Measurements from ENCODE around the gene CMSS1.

The CMSS1 gene

DNA sequence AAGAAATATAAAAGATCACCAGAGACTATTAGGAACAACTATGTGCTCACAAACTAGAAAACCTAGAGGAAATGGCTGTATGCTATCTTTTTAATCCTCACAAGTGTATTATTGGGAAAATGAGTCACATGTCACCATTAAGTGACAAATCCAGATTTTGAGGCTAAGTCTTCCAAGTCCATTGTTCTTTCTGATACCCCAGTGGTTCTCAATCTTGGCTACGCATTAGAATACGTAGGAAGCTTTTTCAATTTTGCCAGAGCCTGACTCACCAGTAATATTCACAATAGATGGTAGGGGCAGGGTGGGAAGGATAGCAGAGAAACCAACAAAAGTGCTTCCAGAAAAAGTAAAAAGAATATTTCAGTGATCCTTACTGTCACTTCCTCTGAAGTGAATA is 179.6 kb downstream of the CMSS1 start:
- DNase-seq (ENCODE audit: low read depth): no peak

DNA sequence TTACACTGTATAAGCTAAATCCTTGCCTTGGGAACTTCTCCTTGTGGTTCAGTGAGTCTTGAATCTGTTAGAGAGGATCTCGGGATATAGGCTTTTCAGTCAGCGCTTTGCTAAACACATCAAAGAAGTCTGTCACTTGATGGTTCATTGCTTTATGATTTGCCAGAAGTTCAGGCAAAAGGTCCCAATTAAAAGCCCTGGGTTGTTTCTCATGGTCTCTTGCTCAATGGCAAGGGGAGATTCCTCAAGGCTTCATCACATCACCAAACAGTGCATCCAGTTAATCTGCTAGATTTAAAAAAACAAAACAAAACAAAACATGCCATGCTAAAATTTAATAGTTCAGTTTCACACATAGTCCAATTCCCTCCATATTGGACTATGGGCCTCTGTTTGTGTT is 181.9 kb downstream of the CMSS1 start:
- DNase-seq (ENCODE audit: low read depth): no peak

DNA sequence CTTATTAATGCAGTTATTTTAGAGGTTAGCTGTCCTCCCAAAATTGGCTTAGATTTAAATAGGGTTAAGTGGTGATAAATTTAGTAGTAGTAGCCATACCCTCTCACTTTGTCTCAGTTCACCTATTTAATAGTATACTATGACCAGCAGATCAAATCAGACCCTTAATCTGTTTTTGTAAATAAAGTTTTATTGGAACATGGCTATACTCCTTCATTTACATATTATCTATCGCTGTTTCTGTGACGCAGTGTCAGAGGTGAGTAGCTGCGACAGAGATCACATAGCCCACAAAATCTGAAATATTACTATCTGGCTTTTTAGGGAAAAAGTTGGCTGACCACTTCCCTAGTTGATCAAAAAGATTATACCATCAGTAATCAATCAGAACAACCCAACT is 183.4 kb downstream of the CMSS1 start:
- no peak for DNase-seq (ENCODE audit: low read depth)

DNA sequence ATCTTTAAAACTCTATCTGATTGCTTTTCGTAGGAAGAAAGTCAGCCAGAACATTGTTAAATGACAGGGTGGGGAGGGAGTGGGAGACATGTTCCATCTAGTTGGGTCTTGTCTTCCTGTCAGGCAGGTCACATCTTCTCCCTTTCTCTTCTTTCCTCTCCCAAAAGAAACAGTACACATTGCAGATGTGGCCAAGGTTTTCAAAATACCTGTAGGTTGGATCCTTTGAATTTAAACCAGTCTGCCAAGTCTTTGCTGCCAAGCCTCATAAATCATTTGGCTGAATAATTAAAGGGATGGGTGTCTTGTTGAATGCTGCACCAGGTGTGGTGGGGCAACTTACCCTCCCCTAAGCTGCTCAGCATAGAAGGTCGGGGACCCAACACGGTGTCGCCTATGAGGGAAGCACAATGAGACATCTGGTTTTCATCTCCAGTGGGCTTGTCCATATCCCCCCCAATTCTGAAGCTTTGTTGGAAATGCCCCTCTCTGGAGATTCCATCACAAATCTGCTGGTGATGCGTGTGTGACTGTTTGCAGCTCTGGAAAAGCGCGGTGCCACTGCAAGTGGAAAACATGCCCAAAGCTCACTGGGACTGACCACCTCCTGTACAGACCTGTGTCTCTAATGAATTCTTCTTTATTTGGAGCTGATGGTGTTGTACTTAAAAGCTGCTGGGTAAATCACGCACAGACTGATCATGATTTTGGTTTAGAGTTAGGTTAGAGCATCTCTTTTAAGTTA is 184.0 kb downstream of the CMSS1 start:
- DNase-seq (ENCODE audit: low read depth): no peak

DNA sequence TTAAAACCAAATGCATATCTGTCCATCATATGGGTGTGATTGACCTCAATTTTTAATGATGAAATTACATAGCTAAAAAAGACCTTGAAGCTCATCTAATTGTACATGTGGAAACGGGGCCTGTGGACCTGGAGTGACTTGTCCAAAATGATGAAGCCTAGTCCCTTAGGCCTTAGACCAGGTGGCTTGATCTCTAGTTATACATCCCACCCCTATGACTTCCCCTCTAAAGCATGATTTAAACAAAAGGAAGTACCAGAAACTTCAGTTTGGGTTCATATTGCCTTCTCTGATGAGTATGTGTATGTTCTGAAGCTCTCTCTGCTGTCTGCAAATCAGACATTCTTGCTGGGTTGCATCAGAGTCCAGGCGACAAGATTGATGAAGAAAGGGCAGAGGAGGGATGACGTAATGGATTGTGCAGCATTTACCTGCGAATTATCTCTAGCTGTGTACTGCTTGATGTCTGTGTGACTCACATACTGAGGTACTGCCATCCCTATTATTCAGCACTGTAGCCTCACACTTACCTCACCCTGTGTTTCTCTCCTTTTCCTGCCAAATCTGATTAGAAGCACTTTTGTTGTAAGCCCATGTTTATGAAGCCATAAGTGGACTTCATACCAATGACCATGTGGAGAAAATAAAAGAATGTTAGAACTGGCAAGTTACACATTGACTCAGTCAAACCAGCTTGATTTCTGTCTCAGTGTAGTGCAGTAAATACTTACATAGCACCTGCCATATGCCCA is 185.1 kb downstream of the CMSS1 start:
- no peak for DNase-seq (ENCODE audit: low read depth)

DNA sequence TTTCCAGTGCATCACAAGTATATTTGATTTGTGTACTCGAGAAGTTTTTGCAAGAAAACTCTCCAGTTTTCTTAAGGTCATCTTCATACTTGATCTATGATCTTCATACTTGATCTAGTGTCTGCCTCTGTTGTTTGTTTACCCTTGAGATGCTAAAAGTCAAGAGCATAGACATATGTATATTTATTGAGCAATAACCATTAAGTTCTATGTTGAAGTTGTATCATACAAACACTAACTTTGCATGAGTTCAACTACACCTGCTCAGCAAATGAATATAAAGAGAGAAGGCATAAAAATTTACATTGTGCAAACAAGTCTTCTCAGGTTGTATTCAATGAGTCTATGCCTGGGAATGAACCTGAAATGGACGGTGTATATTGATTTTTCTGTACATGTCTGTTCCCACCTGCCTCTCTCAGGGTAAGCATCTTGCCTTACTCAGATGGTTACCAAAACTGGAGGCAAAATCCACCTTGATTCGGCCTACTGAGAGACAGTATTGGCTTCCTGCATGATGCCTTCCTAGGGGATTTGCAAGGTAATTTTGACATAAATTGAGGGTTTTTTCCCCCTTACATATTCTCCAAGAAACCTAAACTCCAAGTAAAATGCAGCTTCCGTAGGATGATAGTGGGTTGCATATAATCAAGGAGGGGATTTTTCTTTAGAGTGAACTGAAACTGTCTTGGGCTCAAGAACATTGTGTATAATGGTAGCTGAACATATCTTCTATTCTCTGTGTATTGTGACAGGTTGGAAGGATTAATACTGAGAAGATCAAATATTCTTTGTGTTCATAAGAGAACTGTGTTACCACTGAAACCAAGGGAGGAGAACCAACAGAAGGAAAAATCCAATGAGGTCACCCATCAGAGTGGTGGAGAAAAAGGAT is 186.2 kb downstream of the CMSS1 start:
- no peak for DNase-seq (ENCODE audit: low read depth)

DNA sequence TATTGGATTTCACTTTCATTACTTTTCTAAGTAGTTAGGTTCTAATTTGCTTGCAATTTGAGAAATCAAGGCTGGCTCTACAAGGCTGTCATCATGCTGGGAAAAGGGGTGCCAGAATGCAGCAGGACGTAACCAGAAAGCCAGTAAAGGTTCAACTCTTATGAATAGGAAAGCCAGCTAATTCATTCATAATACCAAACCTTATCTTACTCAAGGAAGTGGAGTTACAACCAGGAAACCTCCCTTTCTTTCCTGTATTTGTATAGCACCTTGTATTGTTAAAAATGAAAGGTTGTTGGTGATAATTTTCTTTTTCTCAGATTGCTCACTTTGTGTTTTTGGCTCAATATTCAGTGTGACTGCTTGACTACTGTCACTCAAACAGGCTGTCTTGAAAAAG is 187.3 kb downstream of the CMSS1 start:
- DNase-seq (ENCODE audit: low read depth): no peak

DNA sequence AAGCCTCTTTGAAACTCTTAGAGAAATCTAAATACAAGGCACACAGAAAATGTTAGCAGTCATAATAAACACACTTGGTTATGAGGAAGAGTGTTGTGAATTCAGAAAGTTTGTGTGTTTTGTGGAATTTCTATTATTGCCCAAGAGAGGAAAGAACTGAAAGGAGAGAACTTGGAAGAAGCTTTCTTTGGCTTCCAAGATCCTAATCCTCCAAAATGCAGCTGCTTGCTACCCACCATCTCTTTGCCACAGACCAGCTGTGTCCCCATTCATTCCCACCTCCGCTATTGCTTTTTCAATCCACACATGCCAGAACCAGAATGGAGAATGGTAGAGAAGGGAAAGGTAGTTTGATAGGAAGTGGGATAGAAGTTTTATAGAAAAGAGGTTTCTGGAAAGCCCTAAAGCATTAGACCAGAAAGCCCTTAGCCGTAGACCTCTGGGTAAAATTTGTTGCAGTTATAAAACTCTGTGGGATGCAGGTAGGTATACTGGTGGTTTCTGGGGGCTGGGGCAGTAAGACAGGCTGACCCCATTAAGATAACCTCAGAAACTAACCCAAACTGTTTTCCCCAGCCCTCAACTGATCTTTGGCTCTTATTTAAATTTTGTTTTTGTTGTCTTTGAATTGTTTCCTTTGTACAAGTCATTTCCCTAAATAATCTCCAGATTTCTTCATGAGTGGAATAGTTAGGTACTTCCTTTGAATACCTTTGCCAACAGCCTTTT is 188.2 kb downstream of the CMSS1 start:
- DNase-seq (ENCODE audit: low read depth): no peak

DNA sequence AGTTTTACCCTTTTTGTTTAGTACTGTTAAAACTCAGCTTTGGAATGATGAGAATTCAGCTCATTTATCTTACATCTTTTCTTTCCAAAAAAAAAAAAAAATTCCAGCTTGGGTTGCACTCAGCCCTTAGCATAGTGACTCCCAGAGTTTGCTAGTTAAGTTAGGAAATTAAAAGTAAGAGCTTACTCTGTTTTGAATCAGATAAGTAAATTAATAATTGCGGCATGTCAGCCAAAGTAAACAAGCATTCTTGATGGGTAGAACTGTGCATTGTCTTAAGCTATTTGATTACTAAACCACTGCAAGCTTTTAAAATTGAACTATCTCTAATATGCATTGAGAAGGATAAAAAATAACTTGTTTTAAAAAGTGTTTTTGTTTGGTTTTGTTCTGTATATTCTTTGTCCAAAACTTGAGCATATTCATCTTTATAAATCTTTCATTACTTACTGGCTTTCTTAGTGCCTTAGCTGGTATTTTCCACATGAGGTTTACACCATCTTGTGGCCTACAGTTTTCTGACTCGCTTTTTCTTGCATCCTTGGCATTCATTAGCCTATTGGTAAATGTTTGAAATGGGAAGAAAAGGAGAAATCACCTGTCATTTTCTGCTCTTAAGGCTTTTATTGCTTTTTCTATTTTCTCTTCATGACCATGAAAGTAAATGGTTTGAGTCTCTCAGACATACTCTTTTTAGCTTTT is 189.1 kb downstream of the CMSS1 start:
- no peak for DNase-seq (ENCODE audit: low read depth)

DNA sequence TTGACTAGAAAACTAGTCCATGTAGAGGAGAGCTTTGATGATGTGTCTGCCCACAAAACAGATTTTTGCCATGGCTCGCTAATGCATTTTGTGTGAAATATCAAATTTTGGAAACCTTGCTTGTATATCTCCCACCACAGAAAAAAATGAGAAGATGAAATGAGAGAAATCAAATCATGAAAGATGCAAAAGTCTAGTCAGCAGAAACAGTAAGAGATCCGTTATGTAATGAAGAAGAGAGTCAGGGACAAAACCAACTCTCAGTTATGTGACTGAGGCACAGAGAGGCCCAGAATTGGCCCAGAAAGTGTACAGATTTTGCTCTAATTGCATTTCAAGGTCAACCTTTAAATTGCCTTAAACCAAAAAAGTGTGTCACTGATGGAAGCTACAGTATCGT is 189.7 kb downstream of the CMSS1 start:
- no peak for DNase-seq (ENCODE audit: low read depth)

DNA sequence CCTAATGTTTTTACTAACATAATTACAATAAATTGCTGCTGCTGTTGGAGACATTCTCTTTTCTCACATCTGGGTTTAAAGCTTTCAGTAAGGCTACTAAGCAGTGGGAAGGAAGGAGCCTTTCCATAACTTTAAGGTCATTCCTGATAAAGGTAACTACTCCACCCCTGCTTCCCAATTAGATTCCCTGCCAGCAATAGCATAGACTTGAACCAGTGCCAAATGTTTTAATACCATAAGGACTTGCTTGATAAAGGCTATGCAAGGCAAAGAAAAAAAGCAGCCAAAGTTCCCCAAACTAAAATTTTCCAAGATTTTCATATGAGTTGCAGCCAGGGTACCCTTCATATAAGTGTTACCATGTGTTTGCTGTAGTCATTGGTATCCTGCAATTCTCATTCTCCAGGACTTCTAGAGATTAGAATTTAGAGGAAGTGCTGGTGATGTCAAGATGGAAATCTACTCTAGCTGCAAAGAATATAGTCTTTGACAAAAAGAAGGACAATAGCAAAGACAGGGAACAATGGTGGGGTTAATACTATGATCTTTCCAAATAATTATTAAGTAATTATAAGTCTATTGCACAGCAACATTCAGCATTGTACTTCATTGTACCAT is 190.5 kb downstream of the CMSS1 start:
- no peak for DNase-seq (ENCODE audit: low read depth)

DNA sequence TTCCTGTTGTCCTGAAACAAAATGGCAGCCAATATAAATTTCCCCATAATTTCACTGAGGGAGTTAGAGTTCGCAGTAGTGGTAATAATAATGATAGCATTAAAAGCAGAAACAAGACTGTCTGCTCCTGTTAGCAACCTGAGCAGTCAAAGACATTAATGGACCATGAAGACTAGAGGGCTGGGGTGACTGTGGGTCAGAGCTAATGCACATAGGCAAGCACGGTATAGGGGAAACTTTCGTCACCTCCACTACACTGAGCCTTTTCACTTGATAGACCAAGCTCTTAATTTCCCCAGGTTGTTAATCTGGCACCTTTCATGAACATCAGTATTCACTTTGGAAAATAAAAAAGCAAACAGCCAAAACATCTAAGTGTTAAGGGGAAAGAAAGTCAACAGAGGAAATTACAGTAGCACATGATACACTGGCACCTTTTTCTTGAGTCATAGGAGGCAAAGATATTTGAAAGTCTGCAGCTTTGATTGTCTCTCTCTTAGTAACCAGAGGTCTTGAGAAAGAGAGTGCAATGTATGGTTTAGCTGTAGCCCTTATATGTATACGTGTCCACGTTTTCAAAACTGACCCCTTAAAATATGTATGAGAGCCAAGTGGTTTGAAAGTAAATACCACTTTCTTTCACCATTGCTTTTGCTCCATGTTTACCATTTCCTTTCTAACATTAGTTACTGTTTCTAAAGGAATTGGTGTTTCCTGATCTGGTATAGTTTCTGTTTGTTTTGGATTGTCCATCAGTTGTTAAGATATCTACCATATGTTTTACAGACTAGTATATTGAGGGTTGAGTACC is 191.8 kb downstream of the CMSS1 start:
- no peak for DNase-seq (ENCODE audit: low read depth)

DNA sequence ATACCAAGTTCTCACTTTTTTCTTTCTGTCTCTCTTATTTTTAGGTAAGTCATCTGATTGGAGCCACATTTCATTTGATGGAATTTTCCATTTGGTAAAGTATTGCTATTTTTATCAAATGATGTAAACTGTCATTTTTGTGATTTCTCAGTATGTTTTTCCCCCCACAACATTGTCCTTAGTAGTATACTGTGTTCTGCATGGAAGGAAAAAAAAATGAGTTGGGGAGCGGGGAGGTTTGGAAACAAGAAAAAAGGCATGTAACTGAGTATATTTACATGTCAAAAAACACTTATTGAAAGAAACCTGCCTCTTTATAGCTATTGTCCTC is 192.4 kb downstream of the CMSS1 start:
- DNase-seq (ENCODE audit: low read depth): no peak

DNA sequence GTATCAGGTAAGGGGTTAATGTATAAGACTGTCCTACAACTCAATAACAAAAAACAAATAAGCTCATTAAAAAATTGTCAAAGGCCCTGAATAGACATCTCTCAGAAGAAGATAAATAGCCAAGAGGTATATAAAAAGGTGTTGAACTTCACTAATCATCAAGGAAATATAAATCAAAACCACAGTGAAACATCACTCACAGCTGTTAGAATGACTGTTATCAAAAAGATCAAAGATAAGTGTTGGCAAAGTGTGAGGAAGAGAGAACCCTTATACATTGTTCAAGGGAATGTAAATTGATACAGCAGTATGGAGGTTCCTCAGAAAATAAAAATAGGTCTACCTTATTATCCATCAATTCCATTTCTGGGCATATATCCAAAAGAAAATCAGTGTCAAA is 201.1 kb downstream of the CMSS1 start:
- DNase-seq (ENCODE audit: low read depth): no peak

DNA sequence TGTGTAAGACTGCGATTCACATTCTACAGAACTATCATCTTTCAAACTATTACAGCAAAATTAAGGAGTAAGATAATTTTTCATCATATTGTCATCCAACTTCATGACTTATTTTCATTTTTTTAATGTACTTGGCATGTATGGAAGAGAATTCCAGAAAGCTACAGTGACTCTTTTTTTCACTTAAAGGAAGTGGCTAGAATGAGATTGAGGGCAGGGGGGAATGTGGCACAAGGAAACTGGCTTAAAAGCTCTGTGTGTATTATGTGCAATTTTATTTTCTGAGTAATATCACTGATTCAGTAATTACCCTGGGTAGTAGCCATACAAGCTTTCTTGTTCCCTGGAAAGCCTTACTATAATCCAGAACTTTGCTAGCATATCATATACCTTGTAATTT is 202.1 kb downstream of the CMSS1 start:
- no peak for DNase-seq (ENCODE audit: low read depth)

DNA sequence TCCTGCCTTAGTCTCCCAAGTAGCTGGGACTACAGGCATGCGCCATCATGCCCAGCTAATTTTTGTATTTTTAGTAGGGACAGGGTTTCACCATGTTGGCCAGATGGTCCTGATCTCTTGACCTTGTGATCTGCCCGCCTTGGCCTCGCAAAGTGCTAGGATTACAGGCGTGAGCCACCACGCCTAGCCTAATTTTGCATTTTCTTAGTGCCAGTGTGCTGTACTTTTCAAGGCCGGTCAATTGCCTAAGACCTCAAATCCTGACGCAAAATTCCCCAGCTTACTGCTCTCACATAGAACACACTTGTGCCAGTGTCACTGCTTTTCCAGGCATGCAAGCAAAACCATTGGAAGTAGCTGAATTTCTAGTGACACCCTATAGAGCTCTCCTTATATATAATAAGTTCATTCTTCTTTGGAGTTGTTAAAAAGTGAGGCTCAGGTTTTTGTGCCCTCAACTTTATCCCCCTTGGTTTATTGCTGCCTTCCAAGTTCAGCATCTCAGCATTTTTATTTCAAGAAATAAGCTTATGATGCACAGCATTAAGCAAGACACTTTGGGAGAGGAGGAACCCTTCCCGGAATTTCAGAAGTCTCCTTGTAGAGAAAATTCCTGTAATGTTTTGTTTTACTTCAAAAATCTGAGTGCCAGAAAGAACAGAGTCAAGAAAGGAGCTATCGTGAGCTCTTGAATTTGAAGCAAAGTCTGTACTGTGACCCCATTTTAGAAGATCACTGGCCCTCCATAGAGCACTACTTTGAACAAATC is 203.4 kb downstream of the CMSS1 start:
- no peak for DNase-seq (ENCODE audit: low read depth)

DNA sequence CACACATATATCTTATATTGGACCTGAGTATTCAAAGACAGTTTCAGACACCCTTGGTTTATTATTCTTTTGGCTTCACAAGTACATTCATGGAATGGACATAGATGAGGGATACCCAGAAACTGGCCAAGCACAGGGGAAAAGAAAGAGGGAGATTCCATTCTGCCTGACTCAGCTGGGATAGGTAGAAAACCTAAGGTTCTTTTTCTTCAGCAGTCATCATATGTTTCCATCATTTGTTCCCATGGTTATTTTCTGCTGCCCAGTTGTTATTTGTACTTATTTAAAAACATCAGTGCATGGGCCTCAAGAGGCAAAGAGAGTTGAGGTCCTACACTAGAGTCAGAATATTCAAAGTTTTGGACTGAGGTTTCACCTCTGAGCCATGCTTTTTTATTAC is 204.8 kb downstream of the CMSS1 start:
- no peak for DNase-seq (ENCODE audit: low read depth)

DNA sequence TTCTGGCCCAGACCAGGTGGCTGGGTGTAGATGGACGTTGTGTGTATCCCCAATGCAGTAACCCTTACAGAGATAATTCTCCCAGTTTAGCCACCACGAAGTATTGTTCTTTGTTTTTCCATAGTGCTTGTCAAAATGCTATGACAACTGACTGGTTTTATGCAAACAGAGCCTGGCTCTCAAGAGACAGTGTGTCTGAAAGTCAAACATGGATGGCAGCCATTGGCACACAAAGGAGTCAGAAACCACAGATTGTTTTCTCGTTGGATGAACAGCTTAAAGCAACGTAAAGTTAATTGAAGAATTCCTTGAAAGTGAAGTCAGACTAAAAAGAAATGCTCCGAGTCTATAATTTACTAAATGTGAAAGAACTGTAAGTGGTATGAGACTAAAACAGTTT is 205.5 kb downstream of the CMSS1 start:
- no peak for DNase-seq (ENCODE audit: low read depth)

DNA sequence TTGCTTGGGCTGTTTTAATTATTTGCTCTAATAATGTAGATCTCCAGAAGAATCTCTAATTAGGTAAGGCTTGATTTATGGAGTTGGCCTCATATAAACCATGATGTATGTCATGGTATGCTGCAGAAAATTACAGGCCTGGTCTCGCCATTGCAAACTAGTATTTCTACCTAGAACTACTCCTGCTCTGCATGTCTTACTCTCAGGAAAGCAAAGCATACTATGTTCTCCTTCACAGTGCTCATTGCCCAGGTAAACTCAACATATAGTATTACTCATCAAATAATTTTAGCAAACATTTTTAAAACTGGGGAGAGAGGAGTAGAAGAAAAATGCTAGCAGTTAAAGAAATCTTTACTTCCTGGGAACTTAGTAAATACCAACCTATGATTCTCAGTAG is 205.9 kb downstream of the CMSS1 start:
- no peak for DNase-seq (ENCODE audit: low read depth)
